ENCODE measurements around the gene ROBO1.

GRCh38 chr3:79097964-79098660, 669.7 kb downstream of the ROBO1 start:
- TF ChIP-seq POLR2A (IDR thresholded peaks at IDR 0.05; ENCODE audit: low read length): no peak
- TF ChIP-seq GATA1 (IDR thresholded peaks at IDR 0.05; ENCODE audit: low read depth, low read length): no peak
